OCI-LY7 (cell line): ENCODE results near the gene CKAP4.

Experiments used
- EZH2phosphoT487 ChIP-seq: fragments of 200-600 bp; sonication (generic); IDR thresholded peaks from 2 replicates; pipeline ENCODE4 v1.6.1; 2018; ENCODE audit warnings: low read depth, borderline replicate concordance, mild to moderate bottlenecking, mixed run types, antibody characterized with exemption, low read length, moderate library complexity, mixed read lengths
- TF ChIP-seq, protein P1 (sequence below): fragments of 200-600 bp; sonication (generic); conservative IDR thresholded peaks from 2 replicates; pipeline ENCODE4 v1.5.1; 2014; ENCODE audit warnings: mild to moderate bottlenecking, antibody characterized with exemption, low read length, moderate library complexity, mixed read lengths

DNA sequence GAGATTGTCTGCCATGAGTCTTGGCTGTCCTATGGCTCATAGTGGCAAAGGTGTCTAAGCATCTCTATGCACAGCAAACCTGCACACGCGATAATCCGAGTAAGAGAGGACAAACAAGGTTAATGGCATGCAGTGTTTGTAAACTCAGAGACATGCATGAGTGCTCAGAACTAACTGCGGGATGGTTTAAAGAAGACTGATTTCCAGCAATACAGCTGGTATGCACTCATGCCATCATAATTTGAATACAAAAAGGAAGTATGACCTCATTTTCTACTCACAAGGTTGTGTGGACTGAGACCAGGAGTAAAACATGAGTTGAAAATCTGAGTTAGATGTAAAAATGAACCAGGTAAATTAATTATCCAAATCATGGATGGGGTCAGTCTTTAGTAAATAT lies 38.2 kb upstream of the CKAP4 start:
- no peak for TF ChIP-seq EZH2phosphoT487
- TF ChIP-seq, protein P1, sequence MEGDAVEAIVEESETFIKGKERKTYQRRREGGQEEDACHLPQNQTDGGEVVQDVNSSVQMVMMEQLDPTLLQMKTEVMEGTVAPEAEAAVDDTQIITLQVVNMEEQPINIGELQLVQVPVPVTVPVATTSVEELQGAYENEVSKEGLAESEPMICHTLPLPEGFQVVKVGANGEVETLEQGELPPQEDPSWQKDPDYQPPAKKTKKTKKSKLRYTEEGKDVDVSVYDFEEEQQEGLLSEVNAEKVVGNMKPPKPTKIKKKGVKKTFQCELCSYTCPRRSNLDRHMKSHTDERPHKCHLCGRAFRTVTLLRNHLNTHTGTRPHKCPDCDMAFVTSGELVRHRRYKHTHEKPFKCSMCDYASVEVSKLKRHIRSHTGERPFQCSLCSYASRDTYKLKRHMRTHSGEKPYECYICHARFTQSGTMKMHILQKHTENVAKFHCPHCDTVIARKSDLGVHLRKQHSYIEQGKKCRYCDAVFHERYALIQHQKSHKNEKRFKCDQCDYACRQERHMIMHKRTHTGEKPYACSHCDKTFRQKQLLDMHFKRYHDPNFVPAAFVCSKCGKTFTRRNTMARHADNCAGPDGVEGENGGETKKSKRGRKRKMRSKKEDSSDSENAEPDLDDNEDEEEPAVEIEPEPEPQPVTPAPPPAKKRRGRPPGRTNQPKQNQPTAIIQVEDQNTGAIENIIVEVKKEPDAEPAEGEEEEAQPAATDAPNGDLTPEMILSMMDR, result no peak
